Astrocyte (in vitro differentiated cells and primary cell): ENCODE measurements around the gene PPFIA1. TPM values are rescaled to one million over a fixed set of nuclear protein-coding genes. Genes with fewer than 3 reads are reported as not detected.

ENCODE experiments used
- DNase-seq: peaks from one replicate; pipeline ENCODE4 v3.0.0-alpha.2; 2010; ENCODE audit warnings: low read depth
- FAIRE-seq: peaks from 2 replicates; lab custom pipeline; 2011; peaks lifted over from hg19 to GRCh38; lab: Jason Lieb, UNC
- H2AFZ ChIP-seq: 2 replicates; pipeline ENCODE4 v1.6.0; 2012; ENCODE audit warnings: low read depth, low read length, inconsistent platforms
- H3K27ac ChIP-seq: 2 replicates; pipeline ENCODE4 v1.5.1; 2011; ENCODE audit warnings: low read depth, low read length, inconsistent platforms
- H3K27me3 ChIP-seq: 2 replicates; pipeline ENCODE4 v1.6.0; 2011; ENCODE audit warnings: low read length, inconsistent platforms; ENCODE audit not compliant: insufficient read depth
- H3K36me3 ChIP-seq: 2 replicates; pipeline ENCODE4 v1.5.1; 2011; ENCODE audit warnings: low read length, inconsistent platforms; ENCODE audit not compliant: insufficient read depth
- H3K4me1 ChIP-seq: 2 replicates; pipeline ENCODE4 v1.5.1; 2011; ENCODE audit warnings: low read length, inconsistent platforms; ENCODE audit not compliant: insufficient read depth
- H3K4me2 ChIP-seq: 2 replicates; pipeline ENCODE4 v1.6.0; 2012; ENCODE audit warnings: low read length, inconsistent platforms
- H3K4me3 ChIP-seq: 2 replicates; pipeline ENCODE4 v1.5.1; 2011; ENCODE audit warnings: low read depth, mild to moderate bottlenecking, low read length, inconsistent platforms; ENCODE audit not compliant: insufficient read depth
- H3K79me2 ChIP-seq: 2 replicates; pipeline ENCODE4 v1.6.0; 2012; ENCODE audit warnings: mild to moderate bottlenecking, low read length, inconsistent platforms; ENCODE audit not compliant: insufficient read depth
- H3K9ac ChIP-seq: 2 replicates; pipeline ENCODE4 v1.6.0; 2012; ENCODE audit warnings: mild to moderate bottlenecking, low read length, inconsistent platforms
- H3K9me3 ChIP-seq: 2 replicates; pipeline ENCODE4 v1.5.1; 2012; ENCODE audit warnings: low read depth, mild to moderate bottlenecking, low read length, inconsistent platforms; ENCODE audit not compliant: insufficient read depth
- H4K20me1 ChIP-seq: 2 replicates; pipeline ENCODE4 v1.6.0; 2012; ENCODE audit warnings: low read length, inconsistent platforms; ENCODE audit not compliant: insufficient read depth
- H3K27ac Mint-ChIP-seq: one replicate; pipeline ENCODE4 v1.8.0; 2021; ENCODE audit warnings: mild to moderate bottlenecking, mixed read lengths; ENCODE audit not compliant: unreplicated experiment
- H3K27me3 Mint-ChIP-seq: one replicate; pipeline ENCODE4 v1.8.0; 2021; ENCODE audit warnings: low read depth, mixed read lengths; ENCODE audit not compliant: unreplicated experiment
- H3K36me3 Mint-ChIP-seq: one replicate; pipeline ENCODE4 v1.8.0; 2021; ENCODE audit warnings: low read depth, mixed read lengths; ENCODE audit not compliant: unreplicated experiment
- H3K4me1 Mint-ChIP-seq: one replicate; pipeline ENCODE4 v1.8.0; 2021; ENCODE audit warnings: low read depth, mixed read lengths; ENCODE audit not compliant: unreplicated experiment
- H3K4me3 Mint-ChIP-seq: one replicate; pipeline ENCODE4 v1.8.0; 2021; ENCODE audit warnings: mild to moderate bottlenecking, moderate library complexity, mixed read lengths; ENCODE audit not compliant: unreplicated experiment
- H3K9me3 Mint-ChIP-seq: one replicate; pipeline ENCODE4 v1.8.0; 2021; ENCODE audit warnings: mild to moderate bottlenecking, mixed read lengths; ENCODE audit not compliant: unreplicated experiment
- EZH2 ChIP-seq: IDR thresholded peaks from 2 replicates; pipeline ENCODE4 v1.6.1; 2012; ENCODE audit warnings: mild to moderate bottlenecking, low read length, inconsistent platforms; ENCODE audit not compliant: insufficient read depth
- total RNA-seq: library from RNA; stranded (reverse); gene quantifications from 2 replicates; pipeline ENCODE4 v1.2.1, GENCODE V29; 2021
- TF ChIP-seq, protein P1 (sequence below): IDR thresholded peaks from 2 replicates; pipeline ENCODE4 v1.5.1; 2011; ENCODE audit warnings: low read depth, mild to moderate bottlenecking, inconsistent platforms, low read length, moderate library complexity; ENCODE audit not compliant: insufficient read depth

Gene PPFIA1
- total RNA-seq, 1 donor from 2014 or later = 54.7 TPM

DNA sequence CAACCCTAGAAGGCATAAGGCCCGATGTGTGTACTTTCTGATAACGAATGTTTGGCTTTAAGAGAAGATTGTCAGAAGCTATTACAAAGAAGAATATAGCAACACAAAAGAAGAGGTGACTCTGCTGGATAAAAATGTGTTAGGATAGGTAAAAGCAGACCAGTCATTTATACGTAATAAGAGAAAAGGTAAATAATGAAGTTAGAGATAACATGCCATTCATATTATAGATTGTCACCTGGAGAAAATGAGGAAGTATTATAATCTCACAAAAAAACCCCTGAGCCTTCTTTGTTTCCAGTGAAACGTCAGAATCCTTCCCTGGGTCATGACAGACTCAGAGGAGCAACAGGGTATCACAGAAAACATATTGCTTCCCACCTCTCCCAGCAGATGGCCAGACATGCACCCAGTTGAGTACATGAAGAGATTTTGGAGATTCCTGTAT lies 36.1 kb downstream of the PPFIA1 start:
- Histone ChIP-seq H3K9ac (no peak overlapping the region), H4K20me1 (peaks cover 42% of the 10 kb centered on the region), H3K4me2 (peak overlapping the region; percentile 39), H3K9me3 (no peaks in the 10 kb centered on the region), H3K27ac (peak overlapping the region; percentile 14), H2AFZ (no peak overlapping the region), H3K79me2 (peaks cover 69% of the 10 kb centered on the region), H3K27me3 (no peaks in the 10 kb centered on the region), H3K4me3 (no peak overlapping the region), H3K36me3 (no peaks in the 10 kb centered on the region), H3K4me1 (peaks cover 33% of the 10 kb centered on the region)
- DNase-seq = no peak
- Mint-ChIP-seq H3K27me3 (no peaks in the 10 kb centered on the region), H3K4me1 (peaks cover 19% of the 10 kb centered on the region), H3K36me3 (peaks cover 12% of the 10 kb centered on the region), H3K4me3 (no peak overlapping the region), H3K9me3 (no peaks in the 10 kb centered on the region), H3K27ac (no peak overlapping the region)
- FAIRE-seq = no peak
- TF ChIP-seq EZH2 = no peak
- TF ChIP-seq, protein P1, sequence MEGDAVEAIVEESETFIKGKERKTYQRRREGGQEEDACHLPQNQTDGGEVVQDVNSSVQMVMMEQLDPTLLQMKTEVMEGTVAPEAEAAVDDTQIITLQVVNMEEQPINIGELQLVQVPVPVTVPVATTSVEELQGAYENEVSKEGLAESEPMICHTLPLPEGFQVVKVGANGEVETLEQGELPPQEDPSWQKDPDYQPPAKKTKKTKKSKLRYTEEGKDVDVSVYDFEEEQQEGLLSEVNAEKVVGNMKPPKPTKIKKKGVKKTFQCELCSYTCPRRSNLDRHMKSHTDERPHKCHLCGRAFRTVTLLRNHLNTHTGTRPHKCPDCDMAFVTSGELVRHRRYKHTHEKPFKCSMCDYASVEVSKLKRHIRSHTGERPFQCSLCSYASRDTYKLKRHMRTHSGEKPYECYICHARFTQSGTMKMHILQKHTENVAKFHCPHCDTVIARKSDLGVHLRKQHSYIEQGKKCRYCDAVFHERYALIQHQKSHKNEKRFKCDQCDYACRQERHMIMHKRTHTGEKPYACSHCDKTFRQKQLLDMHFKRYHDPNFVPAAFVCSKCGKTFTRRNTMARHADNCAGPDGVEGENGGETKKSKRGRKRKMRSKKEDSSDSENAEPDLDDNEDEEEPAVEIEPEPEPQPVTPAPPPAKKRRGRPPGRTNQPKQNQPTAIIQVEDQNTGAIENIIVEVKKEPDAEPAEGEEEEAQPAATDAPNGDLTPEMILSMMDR = no peak

DNA sequence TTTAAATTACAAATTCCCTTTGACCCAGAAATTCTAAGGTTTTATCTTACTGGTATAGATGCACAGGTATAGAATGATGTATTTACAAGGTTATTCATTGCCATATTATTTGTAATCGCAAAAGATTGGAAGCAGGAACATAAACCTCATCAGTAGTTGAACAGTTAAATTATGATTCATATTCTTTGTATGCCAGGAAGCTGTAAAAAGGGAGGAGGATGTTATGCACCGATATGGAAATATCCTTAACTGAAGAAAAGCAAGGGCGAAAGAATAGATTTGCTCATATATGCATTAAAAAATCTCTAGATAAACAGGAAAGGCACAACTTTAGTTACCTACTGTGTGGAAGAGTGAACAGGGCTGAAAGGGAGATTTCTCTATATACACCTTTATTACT lies 36.7 kb downstream of the PPFIA1 start:
- DNase-seq (no peak), FAIRE-seq (no peak)
- H3K4me3 ChIP-seq = no peak overlapping the region
- H3K36me3 ChIP-seq = no peaks in the 10 kb centered on the region
- H3K27ac ChIP-seq = peak overlapping the region; percentile 14
- H3K4me2 ChIP-seq = peak overlapping the region; percentile 39
- H3K27me3 Mint-ChIP-seq = no peaks in the 10 kb centered on the region
- peaks cover 16% of the 10 kb centered on the region for H3K4me1 Mint-ChIP-seq
- peaks cover 11% of the 10 kb centered on the region for H3K36me3 Mint-ChIP-seq
- H3K27ac Mint-ChIP-seq = no peak overlapping the region
- H3K9me3 Mint-ChIP-seq = no peaks in the 10 kb centered on the region
- H3K9ac ChIP-seq = no peak overlapping the region
- H2AFZ ChIP-seq = no peak overlapping the region
- no peaks in the 10 kb centered on the region for H3K27me3 ChIP-seq
- H4K20me1 ChIP-seq = peaks cover 39% of the 10 kb centered on the region
- TF ChIP-seq, protein P1 = no peak
- no peak for TF ChIP-seq EZH2
- H3K9me3 ChIP-seq = no peaks in the 10 kb centered on the region
- H3K4me3 Mint-ChIP-seq = no peak overlapping the region
- H3K4me1 ChIP-seq = peaks cover 27% of the 10 kb centered on the region
- H3K79me2 ChIP-seq = peaks cover 68% of the 10 kb centered on the region

DNA sequence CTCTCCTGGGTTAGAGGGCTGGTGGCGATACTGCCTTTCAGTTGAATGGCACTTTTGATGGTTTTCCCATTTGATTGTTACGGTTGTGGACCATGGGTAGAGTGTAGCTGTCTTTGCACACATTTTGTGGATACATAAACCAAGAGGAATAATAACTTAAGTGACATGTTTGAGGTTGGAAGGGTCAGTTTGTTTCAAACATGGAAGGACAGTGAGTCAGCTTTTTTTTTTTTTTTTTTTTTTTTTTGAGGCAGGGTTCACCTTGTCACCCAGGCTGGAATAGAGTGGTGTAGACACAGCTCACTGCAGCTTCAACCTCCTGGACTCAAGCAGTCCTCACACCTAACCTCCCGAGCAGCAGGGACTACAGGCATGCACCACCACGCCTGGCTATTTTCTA lies 41.1 kb downstream of the PPFIA1 start:
- H3K27me3 ChIP-seq = no peaks in the 10 kb centered on the region
- DNase-seq = no peak
- Mint-ChIP-seq H3K4me3 (no peak overlapping the region), H3K36me3 (peaks cover 14% of the 10 kb centered on the region), H3K27ac (peak overlapping the region; percentile 7), H3K4me1 (peaks cover 24% of the 10 kb centered on the region), H3K9me3 (no peaks in the 10 kb centered on the region), H3K27me3 (no peaks in the 10 kb centered on the region)
- no peak overlapping the region for H3K9ac ChIP-seq
- no peak overlapping the region for H3K4me2 ChIP-seq
- peaks cover 38% of the 10 kb centered on the region for H4K20me1 ChIP-seq
- H2AFZ ChIP-seq = no peak overlapping the region
- no peaks in the 10 kb centered on the region for H3K9me3 ChIP-seq
- no peaks in the 10 kb centered on the region for H3K36me3 ChIP-seq
- no peak overlapping the region for H3K4me3 ChIP-seq
- FAIRE-seq = no peak
- H3K27ac ChIP-seq = no peak overlapping the region
- H3K4me1 ChIP-seq = peaks cover 5% of the 10 kb centered on the region
- TF ChIP-seq, protein P1 = no peak
- TF ChIP-seq EZH2 = no peak
- peaks cover 76% of the 10 kb centered on the region for H3K79me2 ChIP-seq
